GM12864 (cell line): Measurements from ENCODE around the gene ZNHIT1.

Experiments
- DNase-seq: peaks from one replicate; pipeline ENCODE4 v3.0.0-alpha.2; 2011; ENCODE audit warnings: low read depth
- H3K4me3 ChIP-seq: 2 replicates; pipeline ENCODE4 v1.5.1; 2011; ENCODE audit warnings: mild to moderate bottlenecking, low read depth, low read length, control low read depth
- TF ChIP-seq, protein P1 (sequence below): IDR thresholded peaks from 2 replicates; pipeline ENCODE4 v1.5.1; 2011; ENCODE audit warnings: low read depth, mild to moderate bottlenecking, moderate library complexity, low read length, control low read depth, inconsistent platforms; ENCODE audit errors: missing control alignments

The ZNHIT1 gene

DNA sequence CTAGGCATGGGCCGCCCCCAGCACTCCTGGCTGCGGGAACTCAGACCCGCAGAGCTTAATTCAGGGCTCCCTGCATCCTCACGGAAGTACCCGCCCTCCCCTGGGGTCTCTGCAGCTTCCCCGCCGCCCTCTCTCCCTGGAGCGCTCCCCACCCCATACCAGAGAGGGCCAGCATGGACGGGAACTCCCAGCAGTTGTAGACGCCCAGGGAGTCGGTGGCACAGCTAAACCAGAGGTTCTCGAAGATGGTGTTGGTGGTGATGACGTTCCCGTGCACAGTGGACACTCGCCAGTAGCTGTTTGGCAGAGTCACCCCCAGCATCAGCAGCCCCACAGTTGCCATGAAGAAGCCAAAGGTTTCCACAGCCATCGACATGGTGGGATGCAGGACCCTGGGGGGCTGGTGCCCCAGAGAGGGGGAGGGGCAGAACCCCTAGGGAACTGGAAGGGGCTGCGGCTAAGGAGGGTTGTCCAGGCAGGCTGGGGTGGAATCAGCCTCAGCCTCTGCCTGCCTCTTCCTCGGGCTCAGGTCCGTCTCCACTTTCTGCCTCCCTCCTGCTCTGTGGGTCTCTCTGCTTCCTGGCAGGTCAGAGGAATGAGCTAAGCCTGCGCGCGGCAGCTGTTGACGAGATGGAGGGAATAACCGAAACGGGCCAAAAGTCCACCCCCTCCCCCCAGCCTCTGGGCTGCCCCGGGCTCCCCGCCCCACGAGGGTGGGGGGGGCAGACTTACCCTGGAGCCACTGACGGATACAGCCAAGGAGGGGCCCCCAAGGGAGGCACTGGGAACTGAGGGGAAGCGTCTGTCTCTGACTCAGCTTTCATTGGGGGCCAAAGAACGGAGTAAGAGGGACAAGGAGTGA lies 19.5 kb downstream of the ZNHIT1 start, which contains the start of gene CLDN15:
TSS of gene CLDN15 (minus strand) at position 597 of the 862 bp plus-strand sequence. CDS start at position 376, 221 bp downstream.
- TF ChIP-seq, protein P1, sequence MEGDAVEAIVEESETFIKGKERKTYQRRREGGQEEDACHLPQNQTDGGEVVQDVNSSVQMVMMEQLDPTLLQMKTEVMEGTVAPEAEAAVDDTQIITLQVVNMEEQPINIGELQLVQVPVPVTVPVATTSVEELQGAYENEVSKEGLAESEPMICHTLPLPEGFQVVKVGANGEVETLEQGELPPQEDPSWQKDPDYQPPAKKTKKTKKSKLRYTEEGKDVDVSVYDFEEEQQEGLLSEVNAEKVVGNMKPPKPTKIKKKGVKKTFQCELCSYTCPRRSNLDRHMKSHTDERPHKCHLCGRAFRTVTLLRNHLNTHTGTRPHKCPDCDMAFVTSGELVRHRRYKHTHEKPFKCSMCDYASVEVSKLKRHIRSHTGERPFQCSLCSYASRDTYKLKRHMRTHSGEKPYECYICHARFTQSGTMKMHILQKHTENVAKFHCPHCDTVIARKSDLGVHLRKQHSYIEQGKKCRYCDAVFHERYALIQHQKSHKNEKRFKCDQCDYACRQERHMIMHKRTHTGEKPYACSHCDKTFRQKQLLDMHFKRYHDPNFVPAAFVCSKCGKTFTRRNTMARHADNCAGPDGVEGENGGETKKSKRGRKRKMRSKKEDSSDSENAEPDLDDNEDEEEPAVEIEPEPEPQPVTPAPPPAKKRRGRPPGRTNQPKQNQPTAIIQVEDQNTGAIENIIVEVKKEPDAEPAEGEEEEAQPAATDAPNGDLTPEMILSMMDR = no peak
- no peak for DNase-seq
- no peak within 1 kb of the TSS for H3K4me3 ChIP-seq

DNA sequence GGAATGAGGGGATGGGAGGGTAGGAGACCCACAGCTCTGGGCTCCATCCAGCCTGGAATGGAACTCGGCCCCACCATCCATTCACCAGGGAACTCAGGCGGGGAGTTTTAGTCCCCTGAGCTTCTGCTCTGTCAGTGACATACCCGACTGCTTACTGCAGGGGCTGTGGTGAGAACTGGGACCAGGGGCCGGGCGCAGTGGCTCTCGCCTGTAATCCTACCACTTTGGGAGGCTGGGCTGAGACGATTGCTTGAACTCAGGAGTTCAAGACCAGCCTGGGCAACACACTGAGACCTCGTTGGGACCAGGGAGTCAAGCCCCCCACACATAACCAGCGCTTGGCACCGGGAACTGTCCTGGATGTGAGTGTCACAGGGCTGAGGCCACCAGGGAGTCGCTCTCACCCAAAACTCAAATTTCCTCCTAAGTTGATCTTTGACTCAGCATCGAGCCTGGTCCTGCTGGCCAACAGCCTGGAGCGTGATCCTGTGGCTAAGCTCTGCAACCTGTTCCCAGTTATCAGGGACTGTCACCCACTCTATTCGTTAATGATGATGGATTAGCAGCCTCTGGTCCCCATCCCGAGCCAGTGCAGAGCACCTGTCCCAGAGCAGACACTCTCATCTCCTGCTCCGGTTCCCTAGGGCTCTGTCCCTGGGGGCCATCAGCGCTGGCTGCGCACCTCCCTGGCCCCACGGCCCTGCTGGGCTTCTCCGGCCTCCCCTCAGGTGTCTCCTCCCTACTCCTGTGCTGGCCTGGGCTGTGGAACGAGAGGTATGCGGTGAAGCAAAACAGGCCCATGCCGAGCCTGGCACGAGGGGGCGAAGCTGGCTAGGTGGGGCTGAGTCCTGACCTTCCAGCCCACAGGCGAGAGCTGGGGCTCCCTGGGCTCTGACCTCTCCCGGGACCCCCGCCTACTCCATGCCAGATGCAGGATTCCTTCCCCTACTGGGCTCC lies 20.5 kb downstream of the ZNHIT1 start:
- no peak for DNase-seq
- TF ChIP-seq, protein P1 = no peak
- no peak overlapping the region for H3K4me3 ChIP-seq

DNA sequence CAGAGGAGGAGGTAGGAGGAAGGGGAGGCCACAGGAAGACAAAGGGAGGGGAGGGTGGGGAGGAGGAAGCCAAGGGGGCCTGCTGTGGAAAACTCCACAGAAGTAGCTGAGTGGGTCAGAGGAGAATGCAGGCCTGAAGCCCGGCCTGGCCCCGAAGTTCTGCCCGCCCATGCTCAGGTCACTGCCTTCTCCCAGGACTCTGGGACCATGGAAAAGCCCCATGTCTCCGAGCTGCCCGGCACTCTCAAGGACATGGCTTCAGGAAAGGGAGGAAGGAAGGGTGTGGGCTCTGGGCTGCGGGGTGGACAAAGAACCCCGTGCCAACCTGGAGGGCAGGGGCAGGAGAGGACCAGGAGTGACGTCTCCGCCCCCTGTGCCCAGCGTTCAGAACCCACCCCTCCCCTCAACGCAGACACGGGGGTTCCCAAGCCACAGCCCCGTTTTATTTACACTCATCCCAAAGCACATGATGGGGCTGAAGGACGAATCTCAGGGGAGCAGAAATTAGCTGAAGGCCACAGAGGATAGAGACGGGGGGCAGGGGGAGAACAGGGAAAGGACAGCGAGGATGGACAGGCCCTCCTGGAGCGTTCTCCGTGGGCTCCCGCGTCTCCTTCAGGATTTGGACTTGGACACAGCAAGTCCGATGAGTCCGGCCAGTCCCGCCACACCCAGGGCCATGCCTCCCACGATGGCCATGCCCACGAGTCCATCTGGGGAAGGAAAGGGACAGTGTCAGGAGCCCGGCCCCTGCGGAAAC lies 21.4 kb downstream of the ZNHIT1 start:
- DNase-seq = no peak
- TF ChIP-seq, protein P1 = no peak
- no peak overlapping the region for H3K4me3 ChIP-seq

DNA sequence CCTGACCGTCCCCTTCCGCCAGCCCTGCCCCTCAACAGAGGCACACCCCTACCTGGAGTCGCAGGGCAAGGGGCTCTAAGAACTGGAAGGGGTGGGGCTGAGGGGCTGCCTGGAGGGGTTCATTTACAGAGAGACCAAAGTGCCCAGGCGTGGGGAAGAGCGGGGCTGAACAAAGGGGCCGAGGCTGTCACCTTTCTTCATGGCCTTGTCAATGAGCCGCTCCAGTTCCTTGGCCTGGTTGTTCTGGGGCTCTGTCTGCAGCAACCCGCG lies 21.9 kb downstream of the ZNHIT1 start:
- H3K4me3 ChIP-seq = no peak overlapping the region
- no peak for DNase-seq
- TF ChIP-seq, protein P1 = no peak

DNA sequence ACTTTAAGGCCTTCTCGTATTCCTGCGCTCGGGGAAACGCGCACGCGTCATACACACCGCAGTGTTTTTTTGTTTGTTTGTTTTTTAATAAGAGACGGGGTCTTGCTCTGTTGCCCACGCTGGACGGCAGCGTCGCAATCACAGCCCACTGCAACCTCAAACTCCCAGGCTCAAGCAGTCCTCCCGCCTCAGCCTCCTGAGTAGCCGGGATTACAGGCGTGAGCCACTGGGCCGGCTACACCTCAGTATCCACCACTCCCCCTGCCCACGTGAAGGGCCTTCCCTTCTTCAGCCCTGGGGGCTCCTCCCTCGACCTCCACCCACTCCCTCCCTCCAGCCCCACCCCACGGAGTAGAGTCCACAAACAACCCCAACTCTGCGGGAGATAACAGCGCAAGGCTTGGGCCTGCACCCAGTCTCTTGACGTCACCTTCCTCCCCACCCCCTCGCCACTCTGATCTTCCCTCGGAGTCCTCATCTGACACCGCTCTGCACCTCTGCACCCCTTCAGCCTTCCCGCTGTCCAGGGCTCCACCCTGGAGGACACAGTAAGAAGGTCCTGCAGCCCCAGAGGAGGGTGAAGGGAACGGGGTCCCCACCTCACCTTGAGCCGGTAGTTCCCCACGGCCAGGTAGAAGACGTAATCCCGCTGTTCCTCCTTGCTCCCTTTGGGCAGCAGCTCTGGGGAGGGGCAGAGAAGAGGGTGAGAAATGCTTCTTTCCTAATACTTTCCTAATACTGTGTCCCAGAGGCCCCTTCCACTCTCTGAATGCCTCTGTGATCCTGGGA lies 22.5 kb downstream of the ZNHIT1 start:
- TF ChIP-seq, protein P1 = no peak
- no peak for DNase-seq

DNA sequence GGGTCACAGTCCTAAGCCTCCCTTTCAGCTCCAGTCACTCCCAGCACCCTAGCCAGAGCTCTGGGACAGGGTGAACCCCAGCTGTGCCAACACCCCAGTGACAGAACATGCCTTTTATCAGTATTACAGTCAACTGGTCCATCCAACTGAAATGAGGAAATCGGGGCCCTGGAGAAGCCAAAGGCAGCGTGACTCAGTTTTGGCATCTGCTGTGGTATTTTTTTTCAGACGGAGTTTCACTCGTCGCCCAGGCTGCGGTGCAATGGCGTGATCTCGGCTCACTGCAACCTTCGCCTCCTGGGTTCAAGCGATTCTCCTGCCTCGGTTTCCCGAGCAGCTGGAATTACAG lies 23.0 kb downstream of the ZNHIT1 start:
- no peak for DNase-seq
- H3K4me3 ChIP-seq = no peak overlapping the region
- TF ChIP-seq, protein P1 = no peak

More for the DNA sequence above, 22.5 kb downstream of the ZNHIT1 start:
- no peak overlapping the region for H3K4me3 ChIP-seq
